K562 (cell line): ENCODE results near the gene PCK1. TPM values are rescaled to one million over a fixed set of nuclear protein-coding genes. Genes with fewer than 3 reads are reported as not detected.

ENCODE experiments used
- CAMTA2 ChIP-seq: fragments of 250-450 bp; sonication (Bioruptor Pico); conservative IDR thresholded peaks from 2 replicates; pipeline ENCODE4 v1.5.1; 2022
- DACH1 ChIP-seq: fragments of 450-650 bp; IDR thresholded peaks from 2 replicates; pipeline ENCODE4 v1.6.1; 2018; ENCODE audit not compliant: partially characterized antibody
- E4F1 ChIP-seq: fragments of 250-450 bp; sonication (Bioruptor Pico); IDR thresholded peaks from 2 replicates; pipeline ENCODE4 v1.5.0; 2021; ENCODE audit warnings: mild to moderate bottlenecking, borderline replicate concordance
- GATA2 ChIP-seq: sonication (generic); formaldehyde crosslinking; IDR thresholded peaks from 2 replicates; pipeline ENCODE4 v1.4.0; 2020; ENCODE audit warnings: mild to moderate bottlenecking, missing genetic modification reagents
- KDM1A ChIP-seq, 2 experiments: fragments of 450-650 bp; IDR thresholded peaks; 2 replicates each; pipeline ENCODE4 v1.6.1; 2016; ENCODE audit warnings: mild to moderate bottlenecking in 2 of 2
- KLF10 ChIP-seq: fragments of 250-450 bp; sonication (Bioruptor Pico); IDR thresholded peaks from 2 replicates; pipeline ENCODE4 v1.6.1; 2021; ENCODE audit warnings: matching md5 sums
- MCM5 ChIP-seq: fragments of 450-650 bp; IDR thresholded peaks from 2 replicates; pipeline ENCODE4 v1.6.1; 2016; ENCODE audit warnings: low read depth
- RAD21 ChIP-seq, 2 experiments: fragments of 250-450 bp in 1 of 2; fragments of 450-650 bp in 1 of 2; sonication (Bioruptor Pico) in 1 of 2; formaldehyde crosslinking in 1 of 2; IDR thresholded peaks in 1 of 2; conservative IDR thresholded peaks in 1 of 2; 2 replicates each; pipeline versions ENCODE4 v1.4.0 to v1.8.0; 2020 to 2022; ENCODE audit warnings: mild to moderate bottlenecking in 2 of 2, moderate library complexity in 1 of 2
- RBM25 ChIP-seq: fragments of 200-400 bp; formaldehyde crosslinking; IDR thresholded peaks from 2 replicates; pipeline ENCODE4 v1.6.1; 2018; ENCODE audit warnings: low read length, low read depth, moderate library complexity; ENCODE audit not compliant: severe bottlenecking
- STAT5B ChIP-seq: fragments of 250-450 bp; sonication (Bioruptor Pico); IDR thresholded peaks from 2 replicates; pipeline ENCODE4 v1.8.0; 2021; ENCODE audit warnings: mild to moderate bottlenecking, inconsistent platforms
- ZEB2 ChIP-seq: fragments of 450-650 bp; IDR thresholded peaks from 2 replicates; pipeline ENCODE4 v1.6.1; 2016
- ZNF239 ChIP-seq: fragments of 250-450 bp; sonication (Bioruptor Pico); IDR thresholded peaks from 2 replicates; pipeline ENCODE4 v1.4.0; 2020; ENCODE audit warnings: mild to moderate bottlenecking
- ZNF324 ChIP-seq: fragments of 250-450 bp; sonication (Bioruptor Pico); IDR thresholded peaks from 2 replicates; pipeline ENCODE4 v1.4.0; 2020; ENCODE audit warnings: mild to moderate bottlenecking
- polyA plus RNA-seq, 8 experiments: library from polyadenylated mRNA; depleted of rRNA in 4 of 8; stranded (reverse) in 5 of 8; unstranded in 3 of 8; fragments of >200 nt; fragmentation: Nextera tagmentation in 2 of 8; fragmentation: Illumina TruSeq in 1 of 8; extraction: Ambion mirVana in 2 of 8; extraction: Trizol in 1 of 8; gene quantifications; 2 replicates each; pipeline versions ENCODE4 v1.2.1 to v1.2.3, GENCODE V29; 2011 to 2014; ENCODE audit warnings: inconsistent platforms in 1 of 8, missing spikeins in 1 of 8
- total RNA-seq, 7 experiments: library from RNA; depleted of rRNA in 6 of 7; stranded (reverse); fragments of >200 nt in 6 of 7; fragmentation: Illumina TruSeq in 2 of 7; extraction: Trizol in 2 of 7; gene quantifications; 2 replicates each; pipeline versions ENCODE4 v1.2.1 to v1.2.3, GENCODE V29; 2011 to 2021; ENCODE audit warnings: low replicate concordance in 1 of 7
- TF ChIP-seq, protein P1 (sequence below): fragments of 250-450 bp; sonication (Bioruptor Pico); IDR thresholded peaks from 2 replicates; pipeline ENCODE4 v1.8.0; 2021; ENCODE audit warnings: mild to moderate bottlenecking, moderate library complexity

The PCK1 gene
- total and polyA plus RNA-seq, 9 of the 15 experiments (the other 6 are each of a cell fraction or from before 2014, with no cell fraction given), result 0.05 to 0.73 (median 0.15) TPM

DNA sequence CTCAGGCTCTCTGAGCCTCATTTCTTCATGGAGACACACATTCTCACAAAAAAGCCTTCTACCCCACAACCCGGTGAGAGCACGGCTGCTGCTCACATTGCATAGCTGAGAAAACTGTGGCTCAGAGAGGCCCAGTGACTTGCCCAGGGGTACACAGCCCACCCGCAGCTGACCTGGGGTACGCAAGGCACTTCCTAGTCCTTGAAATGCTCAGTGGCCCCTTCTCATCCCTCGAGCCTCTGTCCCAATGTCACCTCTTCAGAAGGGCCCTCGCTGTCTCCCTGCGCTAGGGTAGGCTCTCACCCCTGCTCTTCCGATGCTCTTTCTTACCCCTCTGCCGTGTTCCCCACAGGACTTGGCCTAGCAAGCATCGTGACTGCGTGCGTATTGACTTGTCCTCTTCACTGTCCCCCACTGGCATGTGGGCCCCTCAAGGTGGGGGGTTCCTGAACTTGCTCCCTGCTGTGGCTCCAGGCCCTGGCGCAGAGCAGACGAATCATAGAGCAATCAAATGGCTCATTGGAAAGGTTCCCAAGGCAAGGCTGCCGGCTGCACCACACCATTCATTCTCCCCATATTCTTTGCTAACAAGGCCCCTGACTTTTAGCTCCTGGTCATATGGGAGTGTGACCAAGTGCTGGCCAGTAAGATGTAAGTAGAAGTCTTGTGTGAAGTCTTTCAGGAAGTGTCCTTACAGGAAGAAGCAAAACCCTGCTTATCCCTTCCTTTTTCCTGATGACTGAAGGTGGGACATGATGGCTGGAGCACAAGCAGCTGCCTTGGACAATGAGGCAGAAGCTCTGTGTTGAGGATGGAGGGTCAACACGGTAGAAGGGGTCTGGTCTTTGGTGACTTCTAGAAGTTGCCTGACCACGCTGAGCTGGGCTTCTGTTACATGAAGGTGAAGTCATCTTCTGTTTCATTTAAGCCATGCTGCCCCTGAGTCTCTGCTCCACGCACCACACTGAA, 22.7 kb downstream of the PCK1 start (continued):
- no peak for TF ChIP-seq GATA2 (CRISPR knock-in tag)
- TF ChIP-seq, protein P1, sequence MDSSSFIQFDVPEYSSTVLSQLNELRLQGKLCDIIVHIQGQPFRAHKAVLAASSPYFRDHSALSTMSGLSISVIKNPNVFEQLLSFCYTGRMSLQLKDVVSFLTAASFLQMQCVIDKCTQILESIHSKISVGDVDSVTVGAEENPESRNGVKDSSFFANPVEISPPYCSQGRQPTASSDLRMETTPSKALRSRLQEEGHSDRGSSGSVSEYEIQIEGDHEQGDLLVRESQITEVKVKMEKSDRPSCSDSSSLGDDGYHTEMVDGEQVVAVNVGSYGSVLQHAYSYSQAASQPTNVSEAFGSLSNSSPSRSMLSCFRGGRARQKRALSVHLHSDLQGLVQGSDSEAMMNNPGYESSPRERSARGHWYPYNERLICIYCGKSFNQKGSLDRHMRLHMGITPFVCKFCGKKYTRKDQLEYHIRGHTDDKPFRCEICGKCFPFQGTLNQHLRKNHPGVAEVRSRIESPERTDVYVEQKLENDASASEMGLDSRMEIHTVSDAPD (CRISPR knock-in tag), result no peak
- no peak for TF ChIP-seq RAD21 (CRISPR knock-in tag; conservative IDR thresholded peaks at IDR 0.05 in 1 of 2, IDR thresholded peaks at IDR 0.05 in 1 of 2)
- TF ChIP-seq STAT5B (CRISPR knock-in tag), result no peak
- TF ChIP-seq RBM25, result peak; percentile 90
- TF ChIP-seq DACH1, result no peak
- TF ChIP-seq CAMTA2 (CRISPR knock-in tag), result no peak
- TF ChIP-seq ZNF239 (CRISPR knock-in tag), result no peak
- TF ChIP-seq KDM1A (IDR thresholded peaks at IDR 0.05), result peak; percentile 25 to 43; a peak in 1 of 4 replicates
- TF ChIP-seq MCM5, result no peak
- no peak for TF ChIP-seq ZNF324 (CRISPR knock-in tag)
- no peak for TF ChIP-seq KLF10 (CRISPR knock-in tag)
- no peak for TF ChIP-seq E4F1 (CRISPR knock-in tag)
- no peak for TF ChIP-seq ZEB2
